Right atrium auricular region (tissue), 2 donors: ENCODE data around the gene LBX2. TPM values are rescaled to one million over a fixed set of nuclear protein-coding genes. Genes with fewer than 3 reads are reported as not detected.

Source experiments
- DNase-seq: peaks from one replicate; pipeline ENCODE4 v3.0.0-alpha.2; 2019; ENCODE audit warnings: low spot score
- H3K27ac ChIP-seq, 2 donors: fragments of 200-600 bp; sonication (generic); 1 replicate in 1 of 2; 2 replicates in 1 of 2; pipeline ENCODE4 v1.5.1; 2016 to 2019
- H3K27me3 ChIP-seq, 2 donors: fragments of 200-600 bp; sonication (generic); one replicate each; pipeline versions ENCODE4 v1.5.1 to v1.6.0; 2017 to 2019
- H3K36me3 ChIP-seq: fragments of 200-600 bp; sonication (generic); one replicate; pipeline ENCODE4 v1.5.1; 2016
- H3K4me1 ChIP-seq, 2 donors: fragments of 200-600 bp; sonication (generic); one replicate each; pipeline versions ENCODE4 v1.5.1 to v1.6.0; 2017 to 2019
- H3K4me3 ChIP-seq, 2 donors: fragments of 200-600 bp; sonication (generic); 1 replicate in 1 of 2; 2 replicates in 1 of 2; pipeline ENCODE4 v1.5.1; 2017 to 2019; ENCODE audit warnings: mild to moderate bottlenecking in 1 of 2, moderate library complexity in 1 of 2
- H3K9me3 ChIP-seq, 2 donors: fragments of 200-600 bp; sonication (generic); one replicate each; pipeline ENCODE4 v1.5.1; 2019
- total RNA-seq, 2 donors: library from RNA; depleted of rRNA; stranded (reverse); fragments of >200 nt; gene quantifications; one replicate each; pipeline ENCODE4 v1.1.0, GENCODE V29; 2016
- TF ChIP-seq, protein P1 (sequence below), 2 donors: fragments of 200-600 bp; sonication (generic); IDR thresholded peaks; one replicate each; pipeline ENCODE4 v1.5.1; 2019; ENCODE audit warnings: antibody characterized with exemption in 2 of 2

Gene LBX2
- total RNA-seq, 2 donors from 2014 or later = 0.83 to 1.0 TPM

DNA sequence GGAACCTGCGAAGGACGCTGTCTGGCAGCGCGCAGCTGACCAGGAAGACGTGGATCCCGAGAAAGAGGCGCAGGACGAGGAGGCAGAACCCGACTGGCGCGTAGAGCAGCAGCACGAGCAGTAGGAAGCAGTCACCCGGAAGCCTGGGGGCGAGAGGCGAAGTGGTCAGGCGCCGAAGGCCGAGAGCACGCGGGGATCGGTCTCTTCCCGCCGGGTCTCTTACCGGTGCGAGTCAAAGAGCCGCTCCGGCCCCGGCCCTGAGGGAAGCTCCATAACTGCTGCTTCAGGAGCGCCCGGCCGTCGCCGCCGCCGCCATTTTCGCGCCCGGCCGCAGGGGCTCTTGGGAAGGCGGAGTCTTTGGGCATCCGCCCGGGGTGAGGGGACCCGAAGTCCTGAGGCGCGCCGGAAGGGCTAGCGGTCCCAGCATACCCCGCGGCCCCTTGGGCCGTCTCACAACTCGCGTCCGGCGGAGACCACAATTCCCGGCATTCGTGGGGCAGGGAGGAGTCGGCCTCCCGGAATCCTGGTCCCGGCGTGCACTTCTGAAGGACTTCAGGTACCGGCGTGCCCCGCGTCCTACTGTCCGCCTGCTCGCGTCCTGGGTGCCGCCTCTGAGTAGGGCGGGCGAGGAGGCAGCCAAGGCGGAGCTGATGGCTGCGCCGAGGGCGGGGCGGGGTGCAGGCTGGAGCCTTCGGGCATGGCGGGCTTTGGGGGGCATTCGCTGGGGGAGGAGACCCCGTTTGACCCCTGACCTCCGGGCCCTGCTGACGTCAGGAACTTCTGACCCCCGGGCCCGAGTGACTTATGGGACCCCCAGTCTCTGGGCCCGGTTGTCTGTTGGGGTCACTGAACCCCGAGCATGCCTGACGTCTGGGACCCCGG lies 30.2 kb upstream of the LBX2 start, which contains the start of the genes AUP1 and HTRA2:
TSS of gene AUP1 (minus strand) at position 350 of the 882 bp plus-strand sequence. CDS start at position 273, 77 bp downstream.
TSS of gene HTRA2 (plus strand) at position 577 of the 882 bp plus-strand sequence. CDS start at position 651, 74 bp downstream.
- Histone ChIP-seq H3K9me3 (no peaks in the 10 kb centered on the region), H3K27me3 (no peaks in the 10 kb centered on the region), H3K4me1 (peaks cover 0 to 30% of the 10 kb centered on the region in 2 donors), H3K4me3 (peak within 1 kb of the TSS; percentile 68 to 89), H3K36me3 (peaks cover 36% of the 10 kb centered on the region), H3K27ac (peak within 1 kb of the TSS; percentile 78 to 87)
- TF ChIP-seq, protein P1, sequence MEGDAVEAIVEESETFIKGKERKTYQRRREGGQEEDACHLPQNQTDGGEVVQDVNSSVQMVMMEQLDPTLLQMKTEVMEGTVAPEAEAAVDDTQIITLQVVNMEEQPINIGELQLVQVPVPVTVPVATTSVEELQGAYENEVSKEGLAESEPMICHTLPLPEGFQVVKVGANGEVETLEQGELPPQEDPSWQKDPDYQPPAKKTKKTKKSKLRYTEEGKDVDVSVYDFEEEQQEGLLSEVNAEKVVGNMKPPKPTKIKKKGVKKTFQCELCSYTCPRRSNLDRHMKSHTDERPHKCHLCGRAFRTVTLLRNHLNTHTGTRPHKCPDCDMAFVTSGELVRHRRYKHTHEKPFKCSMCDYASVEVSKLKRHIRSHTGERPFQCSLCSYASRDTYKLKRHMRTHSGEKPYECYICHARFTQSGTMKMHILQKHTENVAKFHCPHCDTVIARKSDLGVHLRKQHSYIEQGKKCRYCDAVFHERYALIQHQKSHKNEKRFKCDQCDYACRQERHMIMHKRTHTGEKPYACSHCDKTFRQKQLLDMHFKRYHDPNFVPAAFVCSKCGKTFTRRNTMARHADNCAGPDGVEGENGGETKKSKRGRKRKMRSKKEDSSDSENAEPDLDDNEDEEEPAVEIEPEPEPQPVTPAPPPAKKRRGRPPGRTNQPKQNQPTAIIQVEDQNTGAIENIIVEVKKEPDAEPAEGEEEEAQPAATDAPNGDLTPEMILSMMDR (IDR thresholded peaks at IDR 0.05) = no peak
- peak; percentile 98 for DNase-seq

DNA sequence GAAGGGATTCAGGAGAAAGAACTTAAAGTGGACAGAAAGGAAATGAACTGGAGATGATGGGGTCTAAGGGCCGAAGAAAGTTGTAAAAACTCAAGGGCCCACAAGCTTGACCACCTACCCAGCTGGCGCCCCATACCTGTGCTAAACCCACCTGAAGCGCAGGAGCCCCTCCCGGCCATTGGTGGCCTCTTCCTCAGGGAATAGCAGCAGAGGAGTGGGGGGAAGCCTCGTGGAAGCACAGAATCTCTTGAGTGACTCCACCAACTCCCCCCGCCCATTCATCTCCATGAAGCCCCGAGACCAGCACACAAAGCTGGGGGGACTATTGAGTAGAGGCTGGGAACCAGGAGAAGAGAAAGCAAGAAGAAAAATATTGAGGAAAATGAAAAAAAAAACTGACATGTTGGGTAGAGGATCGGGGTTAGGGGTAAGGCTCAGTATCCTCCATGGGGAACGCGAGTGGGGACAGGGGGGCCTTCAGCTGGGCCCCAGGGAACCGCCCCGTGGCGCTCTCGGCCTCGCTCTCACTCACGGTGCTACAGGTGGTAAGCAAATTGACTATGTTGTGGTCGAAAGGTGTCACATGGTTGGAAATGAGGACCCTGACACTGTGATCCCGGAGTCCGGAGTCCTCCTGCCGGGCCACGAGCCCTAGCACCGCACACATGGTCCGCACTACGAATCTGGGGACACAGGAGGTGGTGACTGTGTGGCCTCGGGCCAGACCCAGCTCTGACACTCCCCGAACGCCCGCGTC lies 29.4 kb upstream of the LBX2 start:
- Histone ChIP-seq H3K9me3 (no peaks in the 10 kb centered on the region), H3K36me3 (peaks cover 36% of the 10 kb centered on the region), H3K27ac (peak overlapping the region; percentile 78 to 87), H3K4me1 (peaks cover 0 to 30% of the 10 kb centered on the region in 2 donors), H3K27me3 (no peaks in the 10 kb centered on the region), H3K4me3 (peak overlapping the region; percentile 68 to 89)
- TF ChIP-seq, protein P1 (IDR thresholded peaks at IDR 0.05) = no peak
- no peak for DNase-seq

DNA sequence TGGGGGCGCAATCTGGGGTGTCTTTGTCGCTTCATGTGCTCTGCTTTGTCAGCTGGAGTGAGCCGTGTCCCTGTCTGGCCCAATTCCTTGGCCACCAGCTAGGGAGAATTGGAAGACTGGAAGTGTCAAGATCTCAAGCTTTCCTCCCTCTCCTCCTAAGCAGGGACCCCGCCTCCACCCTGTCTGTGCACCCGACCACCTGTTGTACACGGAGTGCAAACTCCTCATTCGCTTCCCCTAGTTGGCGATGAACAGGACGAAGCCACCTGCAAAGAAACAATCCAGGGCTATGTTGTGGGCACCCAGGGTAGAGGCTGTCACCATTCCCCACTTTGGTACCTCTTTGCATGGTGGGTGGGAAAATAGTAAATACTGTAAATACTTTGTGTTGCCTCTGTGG lies 28.3 kb upstream of the LBX2 start:
- Histone ChIP-seq H3K4me1 (peaks cover 0 to 30% of the 10 kb centered on the region in 2 donors), H3K4me3 (no peak overlapping the region), H3K36me3 (peaks cover 26% of the 10 kb centered on the region), H3K27me3 (no peaks in the 10 kb centered on the region), H3K9me3 (no peaks in the 10 kb centered on the region), H3K27ac (no peak overlapping the region)
- TF ChIP-seq, protein P1 (IDR thresholded peaks at IDR 0.05) = no peak
- DNase-seq = no peak

DNA sequence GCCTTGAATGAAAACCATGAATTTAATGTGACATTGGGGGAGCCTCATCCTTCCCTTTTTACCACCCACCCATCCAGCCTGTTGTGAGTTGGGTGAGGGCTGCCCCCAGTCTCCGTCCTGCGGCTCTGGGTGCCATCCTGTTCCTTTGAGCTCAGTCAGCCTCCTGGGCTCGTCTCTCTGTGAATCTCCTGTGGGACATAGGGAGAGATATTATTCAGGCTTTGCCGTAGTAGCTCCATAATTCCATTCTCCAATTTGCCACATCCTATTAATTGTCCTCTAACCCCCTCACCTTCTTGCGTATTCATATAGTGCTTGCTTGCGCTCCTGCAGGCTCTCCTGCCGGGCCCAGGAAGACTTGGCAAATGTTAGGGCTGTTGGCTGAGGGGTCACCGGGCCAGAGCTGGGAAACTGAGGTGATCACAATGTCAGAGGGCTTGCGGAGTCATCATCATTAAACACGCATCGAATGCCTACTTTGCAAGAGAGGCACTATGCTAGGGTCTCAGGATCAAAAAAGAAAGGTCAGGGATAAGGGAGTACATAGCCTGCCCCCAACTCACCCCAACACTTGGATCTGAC lies 27.3 kb upstream of the LBX2 start:
- TF ChIP-seq, protein P1 (IDR thresholded peaks at IDR 0.05) = no peak
- H3K27ac ChIP-seq = no peak overlapping the region

DNA sequence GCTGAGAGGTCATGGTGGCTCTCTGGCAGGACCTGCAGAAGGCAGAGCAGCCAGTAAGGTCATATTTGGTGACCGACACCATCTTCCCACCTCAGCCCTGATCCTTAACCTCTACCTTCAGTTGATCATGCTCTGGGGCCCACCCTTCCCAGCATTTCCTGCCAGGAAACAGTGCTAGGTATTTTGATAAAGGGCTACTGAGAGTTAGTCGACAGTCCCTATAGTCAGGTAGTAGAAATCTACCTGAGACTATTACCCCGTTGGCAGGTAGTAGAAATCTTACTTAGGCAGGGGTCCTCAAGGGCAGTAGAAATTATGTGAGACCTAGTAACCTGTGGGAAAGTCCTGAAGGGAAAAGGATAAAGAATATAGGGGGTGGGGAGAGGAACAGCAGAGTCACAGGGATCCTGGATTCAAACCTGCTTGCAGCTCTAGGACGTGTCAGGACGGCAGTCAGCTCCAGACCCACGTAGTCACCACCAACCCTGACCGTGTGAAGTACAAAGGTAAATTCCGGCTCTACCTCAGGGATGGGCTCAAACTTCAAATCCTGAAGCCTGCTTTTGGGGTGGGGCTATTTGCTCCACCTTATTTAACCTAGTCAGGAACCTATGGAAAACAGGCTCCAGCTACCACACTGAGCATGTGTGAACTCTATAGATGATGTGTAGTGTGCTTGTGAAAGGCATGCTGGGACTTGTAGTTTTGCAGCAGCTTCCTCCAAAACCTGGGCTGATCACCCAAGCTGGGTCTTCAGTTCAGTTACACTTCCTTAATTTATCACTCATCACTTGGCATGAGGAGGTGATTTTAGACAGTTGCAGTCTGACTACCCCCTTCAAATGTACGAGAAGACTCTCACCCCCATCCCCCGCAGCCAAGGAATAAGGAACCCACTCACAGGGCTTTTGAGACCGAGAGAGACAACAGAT lies 26.6 kb upstream of the LBX2 start, which contains the start of gene DQX1:
TSS of gene DQX1 (minus strand) at position 515 of the 932 bp plus-strand sequence. CDS start at position 13, 502 bp downstream.
- no peak for DNase-seq
- peaks cover 22% of the 10 kb centered on the region for H3K36me3 ChIP-seq
- no peak within 1 kb of the TSS for H3K27ac ChIP-seq
- no peaks in the 10 kb centered on the region for H3K9me3 ChIP-seq
- H3K4me3 ChIP-seq = no peak within 1 kb of the TSS
- H3K4me1 ChIP-seq = peaks cover 0 to 20% of the 10 kb centered on the region in 2 donors
- TF ChIP-seq, protein P1 (IDR thresholded peaks at IDR 0.05) = no peak
- H3K27me3 ChIP-seq = no peaks in the 10 kb centered on the region

More for the DNA sequence above, 27.3 kb upstream of the LBX2 start:
- H3K4me1 ChIP-seq = peaks cover 0 to 28% of the 10 kb centered on the region in 2 donors
- no peak overlapping the region for H3K4me3 ChIP-seq
- H3K36me3 ChIP-seq = peaks cover 22% of the 10 kb centered on the region
- H3K27me3 ChIP-seq = no peaks in the 10 kb centered on the region
- no peaks in the 10 kb centered on the region for H3K9me3 ChIP-seq
- no peak for DNase-seq
